GM19351 (cell line): ENCODE measurements around the gene ZNF283.
"Not testable (repeated sequence)": the region's sequence is repeated elsewhere in the genome, so short reads cannot be mapped to it uniquely, and the experiment has no call there.

Experiments
- ATAC-seq: cut with Tn5 transposase; IDR thresholded peaks from one replicate; pipeline ENCODE4 v1.9.1; 2021; ENCODE audit warnings: mild to moderate bottlenecking, moderate library complexity; ENCODE audit not compliant: unreplicated experiment

Gene ZNF283

GRCh38 chr19:43847884-43848283 lies 20.8 kb downstream of the ZNF283 start:
- ATAC-seq: no peak

GRCh38 chr19:43848821-43849220 lies 21.7 kb downstream of the ZNF283 start:
- no peak for ATAC-seq

- no peak for ATAC-seq
Measured at GRCh38 chr19:43858174-43858573, 31.1 kb downstream of the ZNF283 start.

- not testable (repeated sequence) for ATAC-seq
Measured at GRCh38 chr19:43866923-43867322, 39.8 kb downstream of the ZNF283 start.

GRCh38 chr19:43872547-43873336 lies 45.6 kb downstream of the ZNF283 start:
- ATAC-seq: no peak

GRCh38 chr19:43880483-43880882 lies 53.4 kb downstream of the ZNF283 start:
- no peak for ATAC-seq

GRCh38 chr19:43883864-43884263 lies 56.7 kb downstream of the ZNF283 start, which contains the start of gene ZNF404:
ZNF404 (minus strand) TSS chr19:43883964.
- ATAC-seq: no peak

- no peak for ATAC-seq
Measured at GRCh38 chr19:43895727-43896308, 68.7 kb downstream of the ZNF283 start.
